DMS114 treated with DMSO at 0.1 percent for 48 hours (cell line): Measurements from ENCODE around the gene SERTAD4.
"Not testable (repeated sequence)": the region's sequence is repeated elsewhere in the genome, so short reads cannot be mapped to it uniquely, and the experiment has no call there.

Experiments used
- DNase-seq: peaks from one replicate; lab custom pipeline; 2025; ENCODE audit not compliant: unreplicated experiment; lab: John Stamatoyannopoulos, UW

The SERTAD4 gene

DNA sequence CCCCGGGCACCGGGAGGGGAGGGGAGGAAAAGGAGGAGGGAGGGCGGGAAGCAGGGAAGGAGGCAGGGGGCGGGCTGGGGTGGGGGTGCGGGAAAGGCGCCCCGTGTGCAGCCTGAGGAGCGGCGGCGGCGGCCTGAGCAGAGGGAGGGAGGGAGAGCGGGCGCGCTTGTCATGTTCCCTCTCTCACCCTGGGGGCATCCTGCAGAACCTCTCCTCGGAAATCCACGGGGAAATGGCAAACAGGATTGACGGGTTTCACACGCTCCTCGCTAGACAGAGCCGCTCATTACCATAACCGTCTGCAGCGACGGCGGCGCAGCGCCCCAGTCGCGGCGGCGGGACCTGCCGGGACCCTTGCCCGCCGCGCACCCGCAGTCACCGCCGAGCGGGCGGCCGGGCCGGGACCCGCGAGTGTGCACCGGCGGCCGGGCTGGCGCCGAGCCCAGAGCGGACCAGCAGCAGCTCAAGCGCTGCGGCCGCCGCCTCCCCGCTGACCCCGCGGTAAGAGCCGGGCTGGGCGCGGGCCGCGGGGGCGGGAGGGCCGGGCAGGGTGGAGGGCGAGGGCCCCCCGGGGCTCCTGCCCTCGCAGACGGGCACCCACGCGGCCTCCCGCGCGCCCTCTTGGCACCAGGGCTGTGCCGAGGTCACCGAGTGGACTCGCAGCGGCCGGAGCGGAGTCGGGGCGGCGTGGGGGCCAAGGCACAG lies at the start of gene SERTAD4:
Gene SERTAD4 (plus strand): TSS at position 286 of the 705 bp plus-strand sequence. CDS start 5,165 bp downstream, outside the sequence.
- DNase-seq = no peak

DNA sequence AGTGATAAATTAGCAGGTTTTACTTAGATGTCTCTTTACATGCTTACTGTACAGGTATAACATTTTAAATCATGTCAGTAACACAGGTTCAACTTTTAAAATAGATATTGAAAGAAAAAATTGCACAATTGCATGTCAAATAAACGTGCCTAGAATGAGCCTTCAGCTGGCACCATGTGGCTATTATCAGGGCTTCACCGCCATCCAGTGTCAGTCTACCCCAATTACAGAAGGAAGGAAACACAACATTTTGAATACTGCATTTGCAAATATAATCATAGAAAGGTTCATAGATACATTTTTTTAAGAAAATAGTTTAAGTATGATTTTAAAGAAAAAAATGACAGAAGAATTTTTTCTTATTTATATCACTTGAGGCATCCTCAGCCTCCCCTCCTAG lies 47.5 kb upstream of the SERTAD4 start:
- no peak for DNase-seq

DNA sequence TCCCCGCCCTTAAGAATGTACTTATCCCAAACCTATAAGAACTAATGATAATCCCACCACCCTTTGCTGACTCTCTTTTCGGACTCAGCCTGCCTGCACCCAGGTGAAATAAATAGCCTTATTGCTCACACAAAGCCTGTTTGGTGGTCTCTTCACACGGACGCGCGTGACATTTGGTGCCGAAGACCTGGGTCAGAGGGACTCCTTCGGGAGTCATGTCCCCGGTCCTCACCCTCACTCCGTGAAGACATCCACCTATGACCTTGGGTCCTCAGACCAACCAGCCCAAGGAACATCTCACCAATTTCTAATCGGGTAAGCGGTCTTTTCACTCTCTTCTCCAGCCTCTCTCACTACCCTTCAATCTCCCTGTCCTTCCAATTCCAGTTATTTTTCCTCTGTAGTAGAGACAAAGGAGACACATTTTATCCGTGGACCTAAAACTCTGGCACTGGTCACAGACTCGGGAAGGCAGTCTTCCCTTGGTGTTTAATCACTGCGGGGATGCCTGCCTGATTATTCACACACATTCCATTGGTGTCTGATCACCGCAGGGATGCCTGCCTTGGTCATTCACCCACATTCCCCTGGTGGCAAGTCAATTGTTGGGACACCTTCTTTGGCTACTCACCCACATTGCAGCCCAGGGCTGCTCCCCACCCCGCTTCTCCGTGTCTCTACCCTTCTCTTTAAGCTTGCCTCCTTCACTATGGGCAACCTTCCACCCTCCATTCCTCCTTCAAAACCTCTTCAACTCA lies 44.6 kb upstream of the SERTAD4 start:
- DNase-seq = not testable (repeated sequence)

DNA sequence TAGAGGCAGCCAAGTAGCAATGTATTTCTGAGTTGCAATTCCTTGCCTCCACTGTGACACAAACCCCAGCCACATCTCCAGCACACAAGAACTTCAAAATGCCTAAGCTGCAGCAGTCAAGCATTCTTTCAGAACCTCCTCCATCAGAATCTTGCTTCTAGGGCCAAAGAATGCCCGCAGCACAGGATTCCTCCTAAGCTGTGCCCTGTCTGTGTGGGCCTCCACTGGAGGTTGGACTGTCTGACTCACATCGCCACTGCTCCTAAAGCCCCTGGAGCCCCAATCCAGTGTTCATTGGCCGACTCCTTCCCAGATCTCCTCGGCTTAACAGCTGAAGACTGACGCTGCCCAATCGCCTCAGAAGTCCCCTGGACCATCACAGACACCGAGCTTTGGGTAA lies 43.2 kb upstream of the SERTAD4 start:
- DNase-seq = no peak

DNA sequence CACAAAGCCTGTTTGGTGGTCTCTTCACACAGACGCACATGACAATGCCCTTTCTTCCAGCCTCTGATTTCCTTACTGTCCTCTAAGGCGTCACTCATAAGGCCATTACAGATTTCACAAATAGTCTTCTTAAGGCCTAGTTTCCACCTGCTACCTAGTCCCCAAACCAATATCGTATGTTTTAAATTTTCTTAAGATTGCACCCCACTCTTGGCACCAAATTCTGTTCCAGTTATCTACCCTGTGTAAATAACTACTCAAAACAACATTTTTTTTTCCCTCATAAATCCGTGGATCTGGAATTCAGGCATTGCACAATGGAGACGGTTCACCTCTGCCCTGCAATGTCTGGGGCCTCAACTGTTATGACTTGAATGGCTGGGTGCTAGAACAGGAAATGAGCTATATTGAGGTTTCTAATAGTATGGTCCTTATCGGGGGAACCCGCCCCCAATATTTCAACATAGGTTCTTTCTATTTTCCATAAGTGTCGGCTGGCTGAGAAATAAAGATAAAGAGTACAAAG lies 36.9 kb upstream of the SERTAD4 start:
- no peak for DNase-seq

DNA sequence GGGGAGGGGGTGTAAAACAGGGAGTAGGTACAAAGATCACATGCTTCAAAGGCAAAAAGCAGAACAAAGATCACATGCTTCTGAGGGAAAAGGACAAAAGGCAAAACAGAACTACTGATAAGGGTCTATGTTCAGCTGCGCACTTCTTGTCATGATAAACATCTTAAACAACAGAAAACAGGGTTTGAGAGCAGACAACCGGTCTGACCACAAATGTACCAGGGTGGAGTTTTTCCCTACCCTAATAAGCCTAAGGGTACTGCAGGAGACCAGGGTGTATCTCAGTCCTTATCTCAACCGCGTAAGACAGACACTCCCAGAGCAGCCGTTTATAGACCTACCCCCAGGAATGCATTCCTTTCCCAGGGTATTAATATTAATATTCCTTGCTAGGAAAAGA lies 36.3 kb upstream of the SERTAD4 start:
- not testable (repeated sequence) for DNase-seq

GRCh38 chr1:210198840-210199239 lies 33.8 kb upstream of the SERTAD4 start:
- no peak for DNase-seq

- no peak for DNase-seq
Measured at GRCh38 chr1:210200124-210200736, 32.4 kb upstream of the SERTAD4 start.

- no peak for DNase-seq
Measured at GRCh38 chr1:210201681-210202080, 30.9 kb upstream of the SERTAD4 start.

- no peak for DNase-seq
Measured at GRCh38 chr1:210207597-210208450, 24.8 kb upstream of the SERTAD4 start.

DNA sequence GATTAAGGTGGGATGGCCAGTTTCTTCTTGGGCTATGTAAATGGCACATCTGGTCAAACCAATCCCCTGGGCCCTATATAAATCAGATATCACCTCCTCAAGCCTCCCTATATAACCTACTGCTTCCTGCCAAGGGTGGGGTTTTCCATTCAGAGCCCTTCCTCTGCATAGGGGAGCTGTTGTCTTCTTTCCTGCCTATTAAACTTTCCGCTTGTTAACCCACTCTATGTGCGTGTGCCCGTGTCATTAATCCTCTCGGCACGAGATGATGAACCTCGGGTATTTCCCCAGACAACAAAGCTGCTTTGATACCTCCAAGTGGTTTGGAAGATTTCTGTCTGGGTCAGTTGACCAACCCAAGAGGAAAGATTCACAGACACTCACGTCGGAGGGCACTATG lies 19.3 kb upstream of the SERTAD4 start:
- no peak for DNase-seq

DNA sequence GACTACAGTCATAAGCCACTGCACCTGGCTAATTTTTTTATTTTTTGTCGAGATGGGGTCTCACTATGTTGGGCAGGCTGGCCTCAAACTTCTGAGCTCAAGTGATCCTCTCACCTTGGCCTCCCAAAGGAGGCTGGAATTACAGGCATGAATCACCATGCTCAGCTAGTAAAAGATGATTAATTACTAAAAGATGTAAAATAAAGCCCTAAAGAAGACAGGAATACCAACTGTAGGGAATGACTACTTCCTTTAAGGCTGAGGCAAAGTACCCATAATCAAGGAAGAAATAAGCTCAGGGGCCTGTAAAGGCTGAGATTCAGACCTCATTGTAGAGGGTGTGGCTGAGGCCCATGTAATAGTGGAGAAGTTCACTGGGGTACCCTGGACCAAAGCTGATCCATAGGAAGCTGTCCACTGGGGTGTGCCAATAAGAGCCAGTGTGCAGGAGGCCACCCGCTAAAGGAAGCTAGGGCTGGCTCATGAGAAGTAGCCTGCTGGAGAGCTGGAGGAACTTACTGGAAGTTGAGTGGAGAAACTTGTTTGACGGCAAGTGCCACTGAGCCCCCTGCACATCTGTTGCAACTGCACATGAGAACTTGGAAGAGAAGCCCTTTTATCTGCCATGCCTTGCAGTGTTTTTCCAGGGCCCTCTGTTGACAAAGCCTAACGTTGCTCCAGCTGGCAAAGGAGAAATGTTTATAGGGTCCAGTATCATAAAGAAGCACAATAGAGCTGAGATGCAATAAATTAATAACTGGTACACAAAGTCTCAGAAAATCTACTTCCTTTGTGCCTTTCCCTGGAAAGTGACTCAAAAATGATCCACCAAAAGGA lies 17.8 kb upstream of the SERTAD4 start:
- DNase-seq = no peak

GRCh38 chr1:210217482-210217881 lies 15.1 kb upstream of the SERTAD4 start:
- no peak for DNase-seq

GRCh38 chr1:210218047-210218446 lies 14.5 kb upstream of the SERTAD4 start:
- no peak for DNase-seq

GRCh38 chr1:210222340-210223006 lies 10.1 kb upstream of the SERTAD4 start:
- no peak for DNase-seq

GRCh38 chr1:210223226-210223904 lies 9.2 kb upstream of the SERTAD4 start:
- peak; percentile 20 for DNase-seq

- no peak for DNase-seq
Measured at GRCh38 chr1:210228158-210228557, 4.4 kb upstream of the SERTAD4 start.

DNA sequence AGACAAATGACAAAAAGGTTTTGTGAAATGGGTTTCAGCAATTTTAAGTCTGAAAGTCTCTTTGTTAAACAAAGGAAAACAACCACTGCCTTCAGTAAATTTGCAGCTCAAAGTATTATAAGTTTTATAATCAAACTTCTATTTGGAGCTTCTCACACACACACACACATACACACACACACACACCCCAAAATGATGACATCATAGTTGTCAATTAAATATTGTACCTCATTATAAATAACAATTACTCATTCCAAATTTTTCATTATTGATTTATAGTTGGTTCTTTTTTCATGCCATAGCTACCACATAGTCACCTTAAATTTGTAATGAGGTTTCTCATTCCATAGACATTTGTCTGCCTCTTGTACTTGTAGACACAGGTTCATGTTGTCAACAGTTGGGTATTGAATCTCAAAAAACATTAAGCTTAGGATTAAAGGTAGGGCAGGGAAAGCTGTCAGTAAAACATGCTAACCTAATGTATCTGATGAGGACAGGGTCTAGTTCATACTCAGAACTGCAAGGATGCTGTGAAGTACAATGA lies 2.4 kb upstream of the SERTAD4 start:
- DNase-seq = no peak
